GM23338 (cell line): ENCODE measurements around the gene PHYHD1. TPM values are rescaled to one million over a fixed set of nuclear protein-coding genes. Genes with fewer than 3 reads are reported as not detected.

ENCODE experiments used
- ATAC-seq: fragments of 200-7000 bp; cut with Tn5 transposase; 3 replicates; pipeline ENCODE4 v1.9.1; 2020
- DNase-seq: peaks from one replicate; pipeline ENCODE4 v3.0.0-alpha.2; 2015; ENCODE audit warnings: low spot score
- H2AFZ ChIP-seq: fragments of 200-600 bp; sonication (generic); 2 replicates; pipeline ENCODE4 v1.8.0; 2016; ENCODE audit warnings: antibody characterized with exemption, mild to moderate bottlenecking, moderate library complexity
- H3F3A ChIP-seq: fragments of 200-600 bp; sonication (generic); replicated peaks from 2 replicates; pipeline ENCODE4 v1.8.0; 2017; ENCODE audit warnings: antibody characterized with exemption, mixed run types, low read depth
- H3K27ac ChIP-seq: fragments of 200-600 bp; sonication (generic); 2 replicates; pipeline ENCODE4 v1.6.1; 2016; ENCODE audit warnings: low read depth
- H3K27me3 ChIP-seq: fragments of 200-600 bp; sonication (generic); 2 replicates; pipeline ENCODE4 v1.8.0; 2016; ENCODE audit warnings: mild to moderate bottlenecking, mixed run types, moderate library complexity; ENCODE audit not compliant: insufficient read depth
- H3K36me3 ChIP-seq: fragments of 200-600 bp; sonication (generic); 2 replicates; pipeline ENCODE4 v1.8.0; 2016; ENCODE audit warnings: mild to moderate bottlenecking; ENCODE audit not compliant: insufficient read depth
- H3K4me1 ChIP-seq: fragments of 200-600 bp; sonication (generic); 2 replicates; pipeline ENCODE4 v1.8.0; 2016; ENCODE audit warnings: mild to moderate bottlenecking, moderate library complexity; ENCODE audit not compliant: insufficient read depth
- H3K4me2 ChIP-seq: fragments of 200-600 bp; sonication (generic); 2 replicates; pipeline ENCODE4 v1.7.1; 2017; ENCODE audit warnings: mixed run types
- H3K4me3 ChIP-seq: fragments of 200-600 bp; sonication (generic); 2 replicates; pipeline ENCODE4 v1.6.1; 2016; ENCODE audit warnings: mixed run types
- H3K79me2 ChIP-seq: fragments of 200-600 bp; sonication (generic); replicated peaks from 2 replicates; pipeline ENCODE4 v1.8.0; 2017; ENCODE audit warnings: mild to moderate bottlenecking; ENCODE audit not compliant: insufficient read depth
- H3K9me2 ChIP-seq: fragments of 200-600 bp; sonication (generic); 2 replicates; pipeline ENCODE4 v1.8.0; 2017; ENCODE audit not compliant: insufficient read depth
- H4K20me1 ChIP-seq: fragments of 200-600 bp; sonication (generic); replicated peaks from 2 replicates; pipeline ENCODE4 v1.8.0; 2017; ENCODE audit warnings: mild to moderate bottlenecking; ENCODE audit not compliant: insufficient read depth
- H3K27ac Mint-ChIP-seq: 2 replicates; pipeline ENCODE4 v1.8.0; 2020; ENCODE audit warnings: inconsistent platforms, mild to moderate bottlenecking, moderate library complexity, mixed read lengths
- H3K27me3 Mint-ChIP-seq: 3 replicates; pipeline ENCODE4 v1.8.0; 2022; ENCODE audit warnings: low read depth, mild to moderate bottlenecking, moderate library complexity, mixed read lengths, inconsistent platforms; ENCODE audit not compliant: insufficient read depth, poor library complexity
- H3K36me3 Mint-ChIP-seq: 3 replicates; pipeline ENCODE4 v1.8.0; 2021; ENCODE audit warnings: low read depth, mild to moderate bottlenecking, inconsistent platforms, moderate library complexity, mixed read lengths
- H3K4me1 Mint-ChIP-seq: 3 replicates; pipeline ENCODE4 v1.8.0; 2020; ENCODE audit warnings: mild to moderate bottlenecking, inconsistent platforms, mixed read lengths
- H3K4me3 Mint-ChIP-seq: 3 replicates; pipeline ENCODE4 v1.8.0; 2021; ENCODE audit warnings: moderate library complexity, mild to moderate bottlenecking, inconsistent platforms, mixed read lengths
- H3K9me3 Mint-ChIP-seq: 3 replicates; pipeline ENCODE4 v1.8.0; 2020; ENCODE audit warnings: moderate library complexity, mild to moderate bottlenecking, inconsistent platforms, mixed read lengths
- EZH2 ChIP-seq: fragments of 200-600 bp; sonication (generic); IDR thresholded peaks from one replicate; pipeline ENCODE4 v1.8.0; 2017; ENCODE audit warnings: antibody characterized with exemption, mild to moderate bottlenecking, low read depth; ENCODE audit not compliant: unreplicated experiment
- EZH2phosphoT487 ChIP-seq: fragments of 200-600 bp; sonication (generic); IDR thresholded peaks from one replicate; pipeline ENCODE4 v1.8.1; 2018; ENCODE audit warnings: antibody characterized with exemption; ENCODE audit not compliant: unreplicated experiment
- JUNB ChIP-seq: IDR thresholded peaks from one replicate; pipeline ENCODE4 v1.6.1; 2016; ENCODE audit warnings: antibody characterized with exemption; ENCODE audit not compliant: unreplicated experiment
- POLR2AphosphoS5 ChIP-seq: IDR thresholded peaks from 2 replicates; pipeline ENCODE4 v1.6.1; 2016; ENCODE audit warnings: antibody characterized with exemption, low read depth
- REST ChIP-seq: IDR thresholded peaks from one replicate; pipeline ENCODE4 v1.6.1; 2018; ENCODE audit warnings: antibody characterized with exemption; ENCODE audit not compliant: unreplicated experiment
- ZNF114 ChIP-seq: fragments of 250-450 bp; sonication (Bioruptor Pico); IDR thresholded peaks from 2 replicates; pipeline ENCODE4 v1.5.0; 2020; ENCODE audit warnings: mild to moderate bottlenecking, moderate library complexity
- polyA plus RNA-seq: library from polyadenylated mRNA; unstranded; fragments of >200 nt; fragmentation: Nextera tagmentation; extraction: Ambion mirVana; gene quantifications from 2 replicates; pipeline ENCODE4 v1.2.1, GENCODE V29; 2016
- total RNA-seq: library from RNA; depleted of rRNA; stranded (reverse); fragments of >200 nt; shearing (Covaris generic); gene quantifications from 2 replicates; pipeline ENCODE4 v1.2.3, GENCODE V29; 2014
- TF ChIP-seq, protein P1 (sequence below), 2 experiments: fragments of 200-600 bp in 1 of 2; sonication (generic) in 1 of 2; conservative IDR thresholded peaks; 2 replicates each; pipeline versions ENCODE4 v1.5.1 to v1.6.1; 2016 to 2017; ENCODE audit warnings: antibody characterized with exemption in 2 of 2, low read depth in 2 of 2, mild to moderate bottlenecking in 2 of 2, moderate library complexity in 1 of 2

PHYHD1 gene
- total and polyA plus RNA-seq, 2 experiments from 2014 or later, result 10.4 to 16.8 TPM

GRCh38 chr9:128891321-128892220, 29.2 kb upstream of the PHYHD1 start:
- H4K20me1 ChIP-seq, result peaks cover 17% of the 10 kb centered on the region; the same call in 1 of the 2 replicates
- H3K4me1 ChIP-seq, result peaks cover 26% of the 10 kb centered on the region
- DNase-seq (no peak), ATAC-seq (no peak)
- H2AFZ ChIP-seq, result no peak overlapping the region
- H3K27me3 ChIP-seq, result no peaks in the 10 kb centered on the region
- peaks cover 1% of the 10 kb centered on the region for H3K27me3 Mint-ChIP-seq
- H3F3A ChIP-seq, result peaks cover 21% of the 10 kb centered on the region; the same call in 1 of the 2 replicates
- H3K27ac ChIP-seq, result no peak overlapping the region; the same call in 1 of the 2 replicates
- H3K9me2 ChIP-seq, result no peaks in the 10 kb centered on the region
- H3K36me3 ChIP-seq, result peaks cover 2% of the 10 kb centered on the region; the same call in 1 of the 2 replicates
- peaks cover 55% of the 10 kb centered on the region for H3K4me1 Mint-ChIP-seq
- H3K4me3 ChIP-seq, result no peak overlapping the region
- H3K36me3 Mint-ChIP-seq, result peaks cover 63% of the 10 kb centered on the region
- no peak overlapping the region for H3K4me2 ChIP-seq
- no peak overlapping the region for H3K4me3 Mint-ChIP-seq
- no peaks in the 10 kb centered on the region for H3K9me3 Mint-ChIP-seq
- peak overlapping the region; percentile 40; the same call in 1 of the 2 replicates for H3K27ac Mint-ChIP-seq
- peaks cover 87% of the 10 kb centered on the region for H3K79me2 ChIP-seq
- TF ChIP-seq ZNF114 (CRISPR knock-in tag) (no peak), EZH2 (no peak), EZH2phosphoT487 (no peak), REST (no peak), POLR2AphosphoS5 (no peak), JUNB (no peak)
- TF ChIP-seq, protein P1, sequence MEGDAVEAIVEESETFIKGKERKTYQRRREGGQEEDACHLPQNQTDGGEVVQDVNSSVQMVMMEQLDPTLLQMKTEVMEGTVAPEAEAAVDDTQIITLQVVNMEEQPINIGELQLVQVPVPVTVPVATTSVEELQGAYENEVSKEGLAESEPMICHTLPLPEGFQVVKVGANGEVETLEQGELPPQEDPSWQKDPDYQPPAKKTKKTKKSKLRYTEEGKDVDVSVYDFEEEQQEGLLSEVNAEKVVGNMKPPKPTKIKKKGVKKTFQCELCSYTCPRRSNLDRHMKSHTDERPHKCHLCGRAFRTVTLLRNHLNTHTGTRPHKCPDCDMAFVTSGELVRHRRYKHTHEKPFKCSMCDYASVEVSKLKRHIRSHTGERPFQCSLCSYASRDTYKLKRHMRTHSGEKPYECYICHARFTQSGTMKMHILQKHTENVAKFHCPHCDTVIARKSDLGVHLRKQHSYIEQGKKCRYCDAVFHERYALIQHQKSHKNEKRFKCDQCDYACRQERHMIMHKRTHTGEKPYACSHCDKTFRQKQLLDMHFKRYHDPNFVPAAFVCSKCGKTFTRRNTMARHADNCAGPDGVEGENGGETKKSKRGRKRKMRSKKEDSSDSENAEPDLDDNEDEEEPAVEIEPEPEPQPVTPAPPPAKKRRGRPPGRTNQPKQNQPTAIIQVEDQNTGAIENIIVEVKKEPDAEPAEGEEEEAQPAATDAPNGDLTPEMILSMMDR (conservative IDR thresholded peaks at IDR 0.05; ENCODE audit: low read depth in 2 of 2), result no peak
